Upper lobe of right lung (tissue), 1 donor: ENCODE results near the gene ERC2. TPM values are rescaled to one million over a fixed set of nuclear protein-coding genes. Genes with fewer than 3 reads are reported as not detected.

Experiments
- ATAC-seq: fragments of 200-7000 bp; cut with Tn5 transposase; one replicate; pipeline ENCODE4 v1.9.1; 2020; ENCODE audit warnings: mild to moderate bottlenecking, moderate library complexity
- DNase-seq: peaks from one replicate; pipeline ENCODE4 v3.0.0-alpha.2; 2020
- H3K27ac ChIP-seq: fragments of 200-600 bp; one replicate; pipeline ENCODE4 v1.8.0; 2022
- H3K27me3 ChIP-seq: fragments of 200-600 bp; one replicate; pipeline ENCODE4 v1.8.0; 2022; ENCODE audit warnings: mild to moderate bottlenecking
- H3K36me3 ChIP-seq: fragments of 200-600 bp; one replicate; pipeline ENCODE4 v1.8.0; 2022
- H3K4me1 ChIP-seq: fragments of 200-600 bp; one replicate; pipeline ENCODE4 v1.8.0; 2022
- H3K4me3 ChIP-seq: fragments of 200-600 bp; one replicate; pipeline ENCODE4 v1.8.0; 2022; ENCODE audit warnings: mild to moderate bottlenecking
- H3K9me3 ChIP-seq: fragments of 200-600 bp; one replicate; pipeline ENCODE4 v1.8.0; 2022
- intact Hi-C: fragments of 100-400 bp; cut with DNase I; formaldehyde crosslinking; loops from one replicate; pipeline ENCODE4 v1.11.0; 2022
- total RNA-seq: library from RNA; stranded (reverse); fragmentation: NEBNext Ultra II Directional; extraction: Animal tissue kit (Norgen Biotek cat#: 25700); gene quantifications from one replicate; pipeline ENCODE4 v1.2.1, GENCODE V29; 2021
- TF ChIP-seq, protein P1 (sequence below): fragments of 200-600 bp; IDR thresholded peaks from one replicate; pipeline ENCODE4 v1.8.0; 2022; ENCODE audit warnings: antibody characterized with exemption
- donor health status: DM: no; HTN: yes; CAD: no; lungs with severe emphysema.

ERC2 gene
- total RNA-seq, 1 donor from 2014 or later: 1.4 TPM

DNA sequence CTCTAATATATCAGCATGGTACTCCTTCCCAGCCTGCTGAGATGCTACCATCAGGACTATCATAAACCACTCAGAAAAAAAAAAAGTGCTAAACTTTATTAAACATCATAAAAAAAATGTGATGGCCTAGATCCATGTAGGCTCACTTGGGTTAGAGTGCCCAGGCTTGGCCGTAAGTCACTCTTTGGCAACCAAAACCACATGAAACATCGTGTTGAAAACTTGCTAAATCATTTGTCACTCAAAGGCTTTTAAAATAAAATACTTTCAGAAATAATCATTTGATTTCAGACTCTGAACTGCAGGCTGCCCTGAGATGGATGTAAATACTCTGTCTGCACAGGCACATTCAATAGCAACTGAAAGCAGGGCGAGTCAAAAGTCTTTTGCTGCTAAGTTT lies 902.7 kb downstream of the ERC2 start:
- H3K27me3 ChIP-seq: no peaks in the 10 kb centered on the region
- no peak overlapping the region for H3K27ac ChIP-seq
- TF ChIP-seq, protein P1, sequence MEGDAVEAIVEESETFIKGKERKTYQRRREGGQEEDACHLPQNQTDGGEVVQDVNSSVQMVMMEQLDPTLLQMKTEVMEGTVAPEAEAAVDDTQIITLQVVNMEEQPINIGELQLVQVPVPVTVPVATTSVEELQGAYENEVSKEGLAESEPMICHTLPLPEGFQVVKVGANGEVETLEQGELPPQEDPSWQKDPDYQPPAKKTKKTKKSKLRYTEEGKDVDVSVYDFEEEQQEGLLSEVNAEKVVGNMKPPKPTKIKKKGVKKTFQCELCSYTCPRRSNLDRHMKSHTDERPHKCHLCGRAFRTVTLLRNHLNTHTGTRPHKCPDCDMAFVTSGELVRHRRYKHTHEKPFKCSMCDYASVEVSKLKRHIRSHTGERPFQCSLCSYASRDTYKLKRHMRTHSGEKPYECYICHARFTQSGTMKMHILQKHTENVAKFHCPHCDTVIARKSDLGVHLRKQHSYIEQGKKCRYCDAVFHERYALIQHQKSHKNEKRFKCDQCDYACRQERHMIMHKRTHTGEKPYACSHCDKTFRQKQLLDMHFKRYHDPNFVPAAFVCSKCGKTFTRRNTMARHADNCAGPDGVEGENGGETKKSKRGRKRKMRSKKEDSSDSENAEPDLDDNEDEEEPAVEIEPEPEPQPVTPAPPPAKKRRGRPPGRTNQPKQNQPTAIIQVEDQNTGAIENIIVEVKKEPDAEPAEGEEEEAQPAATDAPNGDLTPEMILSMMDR: no peak
- intact Hi-C loops: no loop called here
- DNase-seq: no peak
- no peaks in the 10 kb centered on the region for H3K9me3 ChIP-seq
- H3K4me3 ChIP-seq: no peak overlapping the region
- H3K4me1 ChIP-seq: no peaks in the 10 kb centered on the region
- H3K36me3 ChIP-seq: no peaks in the 10 kb centered on the region
- no peak for ATAC-seq

DNA sequence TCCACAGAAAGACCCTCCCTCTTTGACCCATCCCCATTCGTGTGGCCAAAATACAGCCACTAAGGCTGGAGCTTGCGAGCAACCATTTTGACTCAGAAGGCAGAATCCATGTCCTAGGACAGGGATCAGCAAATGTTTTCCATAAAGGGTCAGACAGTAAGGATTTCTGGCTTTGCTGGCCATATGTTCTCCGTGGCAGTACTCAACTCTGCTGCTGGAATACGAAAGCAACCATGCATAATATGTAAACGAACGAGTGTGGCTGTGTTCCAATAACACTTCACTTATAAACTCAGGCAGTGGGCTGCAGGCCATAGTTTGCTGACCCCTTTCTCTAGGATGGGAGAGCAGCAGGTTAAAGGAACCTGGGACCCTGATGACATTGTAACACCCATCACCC lies 903.5 kb downstream of the ERC2 start:
- no peaks in the 10 kb centered on the region for H3K4me1 ChIP-seq
- DNase-seq: no peak
- H3K36me3 ChIP-seq: no peaks in the 10 kb centered on the region
- intact Hi-C loops: no loop called here
- ATAC-seq: no peak
- H3K9me3 ChIP-seq: no peaks in the 10 kb centered on the region
- no peaks in the 10 kb centered on the region for H3K27me3 ChIP-seq
- H3K27ac ChIP-seq: no peak overlapping the region
- TF ChIP-seq, protein P1: no peak
- no peak overlapping the region for H3K4me3 ChIP-seq

GRCh38 chr3:55562700-55563099 lies 905.6 kb downstream of the ERC2 start:
- Histone ChIP-seq H3K27ac (no peak overlapping the region), H3K4me3 (no peak overlapping the region), H3K4me1 (no peaks in the 10 kb centered on the region), H3K9me3 (no peaks in the 10 kb centered on the region), H3K27me3 (no peaks in the 10 kb centered on the region), H3K36me3 (no peaks in the 10 kb centered on the region)
- DNase-seq (no peak), ATAC-seq (no peak)
- TF ChIP-seq, protein P1: no peak
- intact Hi-C loops: no loop called here

- H3K9me3 ChIP-seq: no peaks in the 10 kb centered on the region
- ATAC-seq: no peak
- no peak overlapping the region for H3K4me3 ChIP-seq
- H3K4me1 ChIP-seq: no peaks in the 10 kb centered on the region
- no peaks in the 10 kb centered on the region for H3K36me3 ChIP-seq
- DNase-seq: no peak
- intact Hi-C loops: no loop called here
- no peak overlapping the region for H3K27ac ChIP-seq
- no peaks in the 10 kb centered on the region for H3K27me3 ChIP-seq
- TF ChIP-seq, protein P1: no peak
Observed at GRCh38 chr3:55559500-55560423, 908.5 kb downstream of the ERC2 start.

DNA sequence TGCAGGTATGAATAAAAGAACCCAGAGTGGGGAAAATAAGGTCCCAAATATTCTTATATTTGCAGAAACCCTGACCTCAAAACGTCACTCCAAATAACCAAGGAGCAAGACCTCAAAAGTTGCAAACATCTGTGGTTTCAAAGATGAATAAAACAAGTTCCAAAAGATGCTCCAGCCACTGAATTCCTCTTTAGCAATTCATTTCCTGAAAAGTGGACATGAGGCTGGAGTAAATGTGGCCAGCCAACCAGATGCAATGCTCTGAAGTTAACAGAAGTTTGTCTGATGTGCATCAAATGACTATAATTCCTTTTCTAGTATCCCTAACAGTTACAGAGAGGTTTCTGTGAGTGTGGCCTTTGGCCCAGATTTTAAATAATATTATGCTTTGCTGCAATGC lies 910.0 kb downstream of the ERC2 start:
- Histone ChIP-seq H3K27ac (no peak overlapping the region), H3K4me3 (no peak overlapping the region), H3K4me1 (no peaks in the 10 kb centered on the region), H3K9me3 (no peaks in the 10 kb centered on the region), H3K27me3 (no peaks in the 10 kb centered on the region), H3K36me3 (no peaks in the 10 kb centered on the region)
- ATAC-seq (no peak), DNase-seq (no peak)
- intact Hi-C loops: no loop called here
- TF ChIP-seq, protein P1: no peak
